SKM-1 (cell line): ENCODE results near the gene ABCC1.
"Not testable (repeated sequence)": the region's sequence is repeated elsewhere in the genome, so short reads cannot be mapped to it uniquely, and the experiment has no call there.

Experiments
- DNase-seq: peaks from one replicate; lab custom pipeline; 2025; ENCODE audit not compliant: unreplicated experiment; lab: John Stamatoyannopoulos, UW

The ABCC1 gene

GRCh38 chr16:16178455-16179162, 229.2 kb downstream of the ABCC1 start:
- no peak for DNase-seq

GRCh38 chr16:16181748-16182147, 232.3 kb downstream of the ABCC1 start:
- not testable (repeated sequence) for DNase-seq

GRCh38 chr16:16182918-16183317, 233.5 kb downstream of the ABCC1 start:
- no peak for DNase-seq

- DNase-seq = no peak
Observed at GRCh38 chr16:16183562-16183961, 234.1 kb downstream of the ABCC1 start.

- no peak for DNase-seq
Observed at GRCh38 chr16:16184594-16184993, 235.2 kb downstream of the ABCC1 start.

GRCh38 chr16:16185095-16185494, 235.7 kb downstream of the ABCC1 start:
- no peak for DNase-seq

GRCh38 chr16:16186820-16187219, 237.4 kb downstream of the ABCC1 start:
- no peak for DNase-seq

GRCh38 chr16:16188827-16189226, 239.4 kb downstream of the ABCC1 start:
- DNase-seq = no peak

- DNase-seq = no peak
Observed at GRCh38 chr16:16189842-16190241, 240.4 kb downstream of the ABCC1 start.

- DNase-seq = no peak
Observed at GRCh38 chr16:16190546-16190945, 241.1 kb downstream of the ABCC1 start.

- not testable (repeated sequence) for DNase-seq
Observed at GRCh38 chr16:16190966-16191365, 241.6 kb downstream of the ABCC1 start.

GRCh38 chr16:16191493-16192167, 242.2 kb downstream of the ABCC1 start:
- DNase-seq = no peak
